Right lobe of liver (tissue), 4 donors: ENCODE measurements around the gene RIT2.

Experiments used
- CTCF ChIP-seq, 4 donors: fragments of 200-600 bp in 3 of 4; fragments of 450-650 bp in 1 of 4; IDR thresholded peaks; one replicate each; pipeline versions ENCODE4 v1.5.1 to v1.8.0; 2016 to 2022; ENCODE audit warnings: antibody characterized with exemption in 4 of 4, mild to moderate bottlenecking in 2 of 4
- POLR2A ChIP-seq: fragments of 450-650 bp; IDR thresholded peaks from one replicate; pipeline ENCODE4 v1.6.1; 2017; ENCODE audit warnings: antibody characterized with exemption, mild to moderate bottlenecking
- donor health status: DM: no; HTN: no; CAD: no.
- donor health status: DM: no; HTN: no; CAD: no.
- donor health status: DM: no; HTN: yes; CAD: no.

GRCh38 chr18:42781298-42781815 is 334.1 kb downstream of the RIT2 start:
- TF ChIP-seq POLR2A (no peak), CTCF (IDR thresholded peaks at IDR 0.05) (no peak)
